ENCODE data around the gene HKDC1.

The HKDC1 gene

DNA sequence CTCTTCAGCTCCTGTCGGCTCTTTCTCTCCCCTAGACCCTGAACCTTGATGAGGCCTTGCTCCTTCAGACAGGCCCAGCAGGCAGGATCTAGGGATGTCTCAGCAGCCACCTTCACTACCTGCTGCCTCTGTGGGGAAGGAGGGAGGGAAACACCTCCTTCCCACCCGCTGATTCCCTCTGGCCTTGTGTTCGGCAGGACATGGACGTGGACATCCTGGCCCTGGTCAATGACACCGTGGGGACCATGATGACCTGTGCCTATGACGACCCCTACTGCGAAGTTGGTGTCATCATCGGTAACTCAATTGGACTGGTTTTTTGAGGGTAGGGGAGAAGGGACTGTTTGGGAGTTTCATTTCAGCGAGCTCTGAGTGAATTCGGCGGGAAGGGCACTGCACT lies 20.3 kb downstream of the HKDC1 start:
- H3K27me3 ChIP-seq (replicated peaks; ENCODE audit: control insufficient read depth, insufficient read depth, low read length), result no peaks in the 10 kb centered on the region
- no peaks in the 10 kb centered on the region for H3K36me3 ChIP-seq (ENCODE audit: control insufficient read depth, insufficient read depth, low read length)
- no peak overlapping the region for H3K4me3 ChIP-seq (replicated peaks; ENCODE audit: low read depth, low read length)
- TF ChIP-seq, protein P1, sequence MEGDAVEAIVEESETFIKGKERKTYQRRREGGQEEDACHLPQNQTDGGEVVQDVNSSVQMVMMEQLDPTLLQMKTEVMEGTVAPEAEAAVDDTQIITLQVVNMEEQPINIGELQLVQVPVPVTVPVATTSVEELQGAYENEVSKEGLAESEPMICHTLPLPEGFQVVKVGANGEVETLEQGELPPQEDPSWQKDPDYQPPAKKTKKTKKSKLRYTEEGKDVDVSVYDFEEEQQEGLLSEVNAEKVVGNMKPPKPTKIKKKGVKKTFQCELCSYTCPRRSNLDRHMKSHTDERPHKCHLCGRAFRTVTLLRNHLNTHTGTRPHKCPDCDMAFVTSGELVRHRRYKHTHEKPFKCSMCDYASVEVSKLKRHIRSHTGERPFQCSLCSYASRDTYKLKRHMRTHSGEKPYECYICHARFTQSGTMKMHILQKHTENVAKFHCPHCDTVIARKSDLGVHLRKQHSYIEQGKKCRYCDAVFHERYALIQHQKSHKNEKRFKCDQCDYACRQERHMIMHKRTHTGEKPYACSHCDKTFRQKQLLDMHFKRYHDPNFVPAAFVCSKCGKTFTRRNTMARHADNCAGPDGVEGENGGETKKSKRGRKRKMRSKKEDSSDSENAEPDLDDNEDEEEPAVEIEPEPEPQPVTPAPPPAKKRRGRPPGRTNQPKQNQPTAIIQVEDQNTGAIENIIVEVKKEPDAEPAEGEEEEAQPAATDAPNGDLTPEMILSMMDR (IDR thresholded peaks at IDR 0.05; ENCODE audit: insufficient read depth, low read length, poor library complexity, severe bottlenecking), result no peak
- DNase-seq (ENCODE audit: extremely low read depth, insufficient read length), result no peak

DNA sequence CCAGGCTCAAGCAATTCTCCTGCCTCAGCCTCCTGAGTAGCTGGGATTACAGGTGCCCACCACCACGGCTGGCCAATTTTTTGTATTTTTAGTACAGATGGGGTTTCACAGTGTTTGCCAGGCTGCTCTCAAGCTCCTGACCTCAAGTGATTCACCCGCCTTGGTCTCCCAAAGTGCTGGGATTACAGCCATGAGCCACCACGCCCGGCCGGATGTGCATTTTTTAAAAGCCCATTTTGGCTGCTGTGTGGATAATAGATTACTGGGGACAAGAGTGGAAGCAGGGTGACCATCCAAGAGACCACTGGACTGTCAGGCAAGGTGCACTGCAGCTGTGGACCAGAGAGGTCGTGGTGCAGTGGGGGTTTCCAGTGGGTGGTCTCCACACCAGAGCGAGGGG lies 21.4 kb downstream of the HKDC1 start:
- TF ChIP-seq, protein P1 (IDR thresholded peaks at IDR 0.05; ENCODE audit: insufficient read depth, low read length, poor library complexity, severe bottlenecking), result no peak
- Histone ChIP-seq H3K4me3 (replicated peaks; ENCODE audit: low read depth, low read length) (no peak overlapping the region), H3K27me3 (replicated peaks; ENCODE audit: control insufficient read depth, insufficient read depth, low read length) (peaks cover 2% of the 10 kb centered on the region; the same call in 1 of the 2 replicates), H3K36me3 (ENCODE audit: control insufficient read depth, insufficient read depth, low read length) (no peaks in the 10 kb centered on the region)
- no peak for DNase-seq (ENCODE audit: extremely low read depth, insufficient read length)

DNA sequence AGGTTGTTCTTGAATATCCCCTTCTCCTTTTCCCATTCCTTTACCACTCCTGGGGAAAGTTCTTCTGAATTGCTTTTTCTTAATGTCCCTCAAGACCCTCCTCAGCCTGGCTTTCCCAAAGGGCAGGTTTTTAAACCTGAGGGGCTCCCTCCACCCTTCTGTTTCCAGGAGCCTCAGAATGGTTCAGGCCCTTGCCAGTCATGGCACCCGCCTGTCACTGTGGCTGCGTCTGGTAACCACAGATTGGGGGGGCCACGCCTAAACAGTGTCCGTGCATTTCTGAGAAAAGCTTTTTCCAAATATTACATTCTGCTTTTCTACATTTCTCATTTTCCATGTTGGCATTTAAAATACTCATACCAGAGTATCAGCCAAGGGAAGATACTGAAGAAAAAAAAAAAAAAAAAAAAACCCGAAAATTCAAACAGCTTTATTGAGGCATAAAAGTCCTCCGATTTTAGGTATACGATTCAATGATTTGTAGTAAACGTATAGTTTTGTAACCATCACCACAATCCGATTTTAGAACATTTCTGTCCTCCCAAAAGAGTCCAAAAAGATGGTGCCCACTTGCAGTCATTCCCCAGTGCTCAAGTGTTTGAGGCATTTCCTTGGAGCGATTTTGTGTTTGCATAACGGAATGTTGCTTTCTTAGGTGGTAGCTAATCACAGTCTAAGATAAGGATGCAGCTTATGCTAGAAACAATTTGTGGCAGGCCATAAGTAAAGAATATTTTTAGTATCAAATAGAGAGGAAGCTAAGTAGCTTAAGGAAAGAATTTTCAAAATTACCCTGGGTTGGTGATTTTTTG lies 22.1 kb downstream of the HKDC1 start:
- Histone ChIP-seq H3K4me3 (replicated peaks; ENCODE audit: low read depth, low read length) (no peak overlapping the region), H3K36me3 (ENCODE audit: control insufficient read depth, insufficient read depth, low read length) (no peaks in the 10 kb centered on the region), H3K27me3 (replicated peaks; ENCODE audit: control insufficient read depth, insufficient read depth, low read length) (peaks cover 2% of the 10 kb centered on the region; the same call in 1 of the 2 replicates)
- TF ChIP-seq, protein P1 (IDR thresholded peaks at IDR 0.05; ENCODE audit: insufficient read depth, low read length, poor library complexity, severe bottlenecking), result no peak
- DNase-seq (ENCODE audit: extremely low read depth, insufficient read length), result no peak

DNA sequence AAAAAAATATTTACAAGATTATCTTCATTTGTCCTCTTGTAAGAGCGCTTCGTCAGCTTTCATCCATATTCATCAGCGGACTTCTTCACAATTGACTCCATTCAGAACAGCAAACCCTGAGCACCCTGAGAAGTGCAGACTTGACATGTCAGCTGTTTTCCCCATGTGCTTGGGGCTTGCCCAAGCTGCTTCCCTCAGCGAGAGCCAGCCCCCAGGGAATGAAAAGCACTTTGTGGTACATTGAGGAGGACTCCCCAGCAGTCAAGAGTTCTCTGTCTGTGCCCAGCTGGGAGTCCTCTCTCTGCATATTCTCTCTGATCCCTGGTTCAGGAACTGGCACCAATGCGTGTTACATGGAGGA lies 22.7 kb downstream of the HKDC1 start:
- no peak for DNase-seq (ENCODE audit: extremely low read depth, insufficient read length)
- TF ChIP-seq, protein P1 (IDR thresholded peaks at IDR 0.05; ENCODE audit: insufficient read depth, low read length, poor library complexity, severe bottlenecking), result no peak

DNA sequence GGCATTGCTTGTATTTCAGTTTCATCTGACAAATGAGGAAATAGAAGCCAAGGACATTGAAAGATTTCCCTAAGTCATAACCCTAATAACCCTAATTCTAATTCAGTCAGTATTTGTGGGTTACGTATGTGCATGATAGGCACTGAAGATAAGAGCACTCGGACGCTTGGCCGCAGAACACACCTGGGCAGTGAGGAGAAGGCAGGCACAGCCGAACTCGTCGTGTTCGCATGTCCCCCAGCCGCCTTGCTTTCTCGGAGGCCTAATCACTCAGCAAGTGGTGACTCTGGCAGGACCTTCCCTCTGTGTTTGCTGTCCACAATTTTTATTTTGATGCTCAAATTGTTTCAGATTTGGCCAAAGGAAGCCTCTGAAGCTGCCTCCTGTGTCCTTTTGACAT lies 23.7 kb downstream of the HKDC1 start:
- TF ChIP-seq, protein P1 (IDR thresholded peaks at IDR 0.05; ENCODE audit: insufficient read depth, low read length, poor library complexity, severe bottlenecking), result no peak
- DNase-seq (ENCODE audit: extremely low read depth, insufficient read length), result no peak
- Histone ChIP-seq H3K4me3 (replicated peaks; ENCODE audit: low read depth, low read length) (no peak overlapping the region), H3K36me3 (ENCODE audit: control insufficient read depth, insufficient read depth, low read length) (no peaks in the 10 kb centered on the region), H3K27me3 (replicated peaks; ENCODE audit: control insufficient read depth, insufficient read depth, low read length) (peaks cover 2% of the 10 kb centered on the region; the same call in 1 of the 2 replicates)

More for the DNA sequence above, 22.7 kb downstream of the HKDC1 start:
- Histone ChIP-seq H3K27me3 (replicated peaks; ENCODE audit: control insufficient read depth, insufficient read depth, low read length) (peaks cover 2% of the 10 kb centered on the region; the same call in 1 of the 2 replicates), H3K4me3 (replicated peaks; ENCODE audit: low read depth, low read length) (no peak overlapping the region), H3K36me3 (ENCODE audit: control insufficient read depth, insufficient read depth, low read length) (no peaks in the 10 kb centered on the region)

Measured in GM06990 (cell line).